GM13976 (cell line): ENCODE results near the gene NR2F1.

Source experiments
- DNase-seq: peaks from one replicate; pipeline ENCODE4 v3.0.0; 2012; ENCODE audit warnings: low spot score
- CTCF ChIP-seq: IDR thresholded peaks from 2 replicates; pipeline ENCODE4 v1.5.1; 2012; ENCODE audit warnings: borderline replicate concordance, mild to moderate bottlenecking; ENCODE audit not compliant: insufficient read depth; ENCODE audit errors: extremely low read depth, missing control alignments, control extremely low read depth
- in situ Hi-C: fragments of 300-500 bp; cut with MboI; formaldehyde crosslinking; loops from one replicate; pipeline ENCODE4 v1.12.0; 2022; ENCODE audit warnings: low sequenced_read_pairs, mixed read lengths, inconsistent platforms; ENCODE audit not compliant: unreplicated experiment

Gene NR2F1

GRCh38 chr5:93573354-93574351 is 9.4 kb upstream of the NR2F1 start:
- no peak for TF ChIP-seq CTCF
- in situ Hi-C loops, result no loop called here
- DNase-seq, result no peak

GRCh38 chr5:93574491-93575305 is 8.3 kb upstream of the NR2F1 start:
- DNase-seq, result no peak
- in situ Hi-C loops, result loop anchor here (25.0 kb wide), 1 partner anchor 338 kb away; no protein-coding TSS in a partner anchor
- no peak for TF ChIP-seq CTCF

GRCh38 chr5:93575461-93576414 is 7.3 kb upstream of the NR2F1 start:
- DNase-seq, result no peak
- no peak for TF ChIP-seq CTCF
- in situ Hi-C loops, result loop anchor here (25.0 kb wide), 1 partner anchor 337 kb away; no protein-coding TSS in a partner anchor

GRCh38 chr5:93576994-93577853 is 5.8 kb upstream of the NR2F1 start:
- DNase-seq, result no peak

More at GRCh38 chr5:93576994-93577853, 5.8 kb upstream of the NR2F1 start:
- no peak for TF ChIP-seq CTCF
- in situ Hi-C loops, result loop anchor here (25.0 kb wide), 1 partner anchor 335 kb away; no protein-coding TSS in a partner anchor
